Embryonic facial prominence (tissue), 1 donor: ENCODE results near the gene SMURF1.

Experiments
- DNase-seq: peaks from one replicate; pipeline ENCODE4 v3.0.0-alpha.2; 2016; ENCODE audit errors: extremely low spot score

The SMURF1 gene

GRCh38 chr7:99141841-99142726 is 1.8 kb downstream of the SMURF1 start:
- DNase-seq = peak; percentile 46

GRCh38 chr7:99141334-99141733 is 2.6 kb downstream of the SMURF1 start:
- DNase-seq = no peak

- no peak for DNase-seq
These were observed 3.1 kb downstream of the SMURF1 start for GRCh38 chr7:99140813-99141212.

- DNase-seq = no peak
These were observed 4.9 kb downstream of the SMURF1 start for GRCh38 chr7:99139036-99139435.

GRCh38 chr7:99137411-99138180 is 6.3 kb downstream of the SMURF1 start:
- no peak for DNase-seq

GRCh38 chr7:99135938-99136337 is 8.0 kb downstream of the SMURF1 start:
- no peak for DNase-seq

- DNase-seq = no peak
These were observed 9.9 kb downstream of the SMURF1 start for GRCh38 chr7:99133766-99134564.

GRCh38 chr7:99132595-99133321 is 11.2 kb downstream of the SMURF1 start:
- DNase-seq = no peak

- no peak for DNase-seq
These were observed 12.6 kb downstream of the SMURF1 start for GRCh38 chr7:99131290-99131689.

- no peak for DNase-seq
These were observed 14.4 kb downstream of the SMURF1 start for GRCh38 chr7:99129536-99129935.

- DNase-seq = no peak
These were observed 14.9 kb downstream of the SMURF1 start for GRCh38 chr7:99129001-99129400.

- DNase-seq = no peak
These were observed 15.6 kb downstream of the SMURF1 start for GRCh38 chr7:99128076-99128950.

GRCh38 chr7:99127636-99128035 is 16.3 kb downstream of the SMURF1 start:
- no peak for DNase-seq

GRCh38 chr7:99126921-99127553 is 16.9 kb downstream of the SMURF1 start:
- DNase-seq = no peak

GRCh38 chr7:99125505-99125865 is 18.4 kb downstream of the SMURF1 start:
- DNase-seq = no peak

GRCh38 chr7:99124751-99125504 is 19.0 kb downstream of the SMURF1 start:
- no peak for DNase-seq

GRCh38 chr7:99124236-99124635 is 19.7 kb downstream of the SMURF1 start:
- DNase-seq = no peak

- no peak for DNase-seq
These were observed 20.3 kb downstream of the SMURF1 start for GRCh38 chr7:99123571-99124033.

- no peak for DNase-seq
These were observed 21.1 kb downstream of the SMURF1 start for GRCh38 chr7:99122762-99123161.
